Progenitor cell of endocrine pancreas (in vitro differentiated cells): ENCODE results near the gene PUM1. TPM values are rescaled to one million over a fixed set of nuclear protein-coding genes. Genes with fewer than 3 reads are reported as not detected.

Source experiments
- DNase-seq: peaks from one replicate; pipeline ENCODE4 v3.0.0; 2021; ENCODE audit warnings: low spot score; ENCODE audit not compliant: unreplicated experiment
- H3K27ac Mint-ChIP-seq: 2 replicates; pipeline ENCODE4 v1.8.0; 2021; ENCODE audit warnings: mild to moderate bottlenecking, moderate library complexity, mixed read lengths
- H3K27me3 Mint-ChIP-seq: 2 replicates; pipeline ENCODE4 v1.8.0; 2021; ENCODE audit warnings: mixed read lengths
- H3K36me3 Mint-ChIP-seq: 2 replicates; pipeline ENCODE4 v1.8.0; 2022; ENCODE audit warnings: mixed read lengths; ENCODE audit not compliant: insufficient read depth
- H3K4me1 Mint-ChIP-seq: 2 replicates; pipeline ENCODE4 v1.8.0; 2021; ENCODE audit warnings: low read depth, mixed read lengths
- H3K4me3 Mint-ChIP-seq: 2 replicates; pipeline ENCODE4 v1.8.0; 2021; ENCODE audit warnings: low read depth, mild to moderate bottlenecking, moderate library complexity, mixed read lengths
- H3K9me3 Mint-ChIP-seq: 2 replicates; pipeline ENCODE4 v1.8.0; 2021; ENCODE audit warnings: low read depth, mixed read lengths
- total RNA-seq: library from RNA; stranded (reverse); gene quantifications from 2 replicates; pipeline ENCODE4 v1.2.1, GENCODE V29; 2021
- TF ChIP-seq, protein P1 (sequence below): fragments of 200-600 bp; sonication (generic); IDR thresholded peaks from one replicate; pipeline ENCODE4 v1.5.0; 2021; ENCODE audit warnings: antibody characterized with exemption, mild to moderate bottlenecking; ENCODE audit not compliant: unreplicated experiment

The PUM1 gene
- total RNA-seq, 1 donor from 2014 or later, result 249 TPM

DNA sequence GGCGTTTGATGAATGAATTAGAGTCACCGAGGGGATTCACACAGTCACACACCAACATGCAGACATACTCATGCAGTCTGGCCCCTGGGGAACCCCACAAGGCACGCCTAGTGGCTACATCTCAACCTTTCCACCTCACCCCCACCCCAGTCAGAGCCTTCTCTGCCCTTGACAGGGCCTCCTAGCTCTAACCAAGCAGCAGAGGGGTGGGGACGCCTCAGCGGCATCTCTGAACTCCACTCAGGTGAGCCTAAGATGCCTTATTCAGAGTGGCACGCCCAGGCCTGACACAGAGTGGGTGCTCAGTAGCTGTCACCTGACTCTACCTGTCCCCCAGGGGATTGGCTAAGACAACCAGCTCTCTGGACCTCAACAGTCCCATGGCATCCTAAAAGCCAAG, 153.3 kb downstream of the PUM1 start:
- Mint-ChIP-seq H3K9me3 (no peaks in the 10 kb centered on the region), H3K36me3 (no peaks in the 10 kb centered on the region), H3K4me1 (peaks cover 8% of the 10 kb centered on the region), H3K27me3 (peaks cover 16% of the 10 kb centered on the region), H3K4me3 (no peak overlapping the region), H3K27ac (no peak overlapping the region)
- TF ChIP-seq, protein P1, sequence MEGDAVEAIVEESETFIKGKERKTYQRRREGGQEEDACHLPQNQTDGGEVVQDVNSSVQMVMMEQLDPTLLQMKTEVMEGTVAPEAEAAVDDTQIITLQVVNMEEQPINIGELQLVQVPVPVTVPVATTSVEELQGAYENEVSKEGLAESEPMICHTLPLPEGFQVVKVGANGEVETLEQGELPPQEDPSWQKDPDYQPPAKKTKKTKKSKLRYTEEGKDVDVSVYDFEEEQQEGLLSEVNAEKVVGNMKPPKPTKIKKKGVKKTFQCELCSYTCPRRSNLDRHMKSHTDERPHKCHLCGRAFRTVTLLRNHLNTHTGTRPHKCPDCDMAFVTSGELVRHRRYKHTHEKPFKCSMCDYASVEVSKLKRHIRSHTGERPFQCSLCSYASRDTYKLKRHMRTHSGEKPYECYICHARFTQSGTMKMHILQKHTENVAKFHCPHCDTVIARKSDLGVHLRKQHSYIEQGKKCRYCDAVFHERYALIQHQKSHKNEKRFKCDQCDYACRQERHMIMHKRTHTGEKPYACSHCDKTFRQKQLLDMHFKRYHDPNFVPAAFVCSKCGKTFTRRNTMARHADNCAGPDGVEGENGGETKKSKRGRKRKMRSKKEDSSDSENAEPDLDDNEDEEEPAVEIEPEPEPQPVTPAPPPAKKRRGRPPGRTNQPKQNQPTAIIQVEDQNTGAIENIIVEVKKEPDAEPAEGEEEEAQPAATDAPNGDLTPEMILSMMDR, result no peak
- DNase-seq, result no peak

DNA sequence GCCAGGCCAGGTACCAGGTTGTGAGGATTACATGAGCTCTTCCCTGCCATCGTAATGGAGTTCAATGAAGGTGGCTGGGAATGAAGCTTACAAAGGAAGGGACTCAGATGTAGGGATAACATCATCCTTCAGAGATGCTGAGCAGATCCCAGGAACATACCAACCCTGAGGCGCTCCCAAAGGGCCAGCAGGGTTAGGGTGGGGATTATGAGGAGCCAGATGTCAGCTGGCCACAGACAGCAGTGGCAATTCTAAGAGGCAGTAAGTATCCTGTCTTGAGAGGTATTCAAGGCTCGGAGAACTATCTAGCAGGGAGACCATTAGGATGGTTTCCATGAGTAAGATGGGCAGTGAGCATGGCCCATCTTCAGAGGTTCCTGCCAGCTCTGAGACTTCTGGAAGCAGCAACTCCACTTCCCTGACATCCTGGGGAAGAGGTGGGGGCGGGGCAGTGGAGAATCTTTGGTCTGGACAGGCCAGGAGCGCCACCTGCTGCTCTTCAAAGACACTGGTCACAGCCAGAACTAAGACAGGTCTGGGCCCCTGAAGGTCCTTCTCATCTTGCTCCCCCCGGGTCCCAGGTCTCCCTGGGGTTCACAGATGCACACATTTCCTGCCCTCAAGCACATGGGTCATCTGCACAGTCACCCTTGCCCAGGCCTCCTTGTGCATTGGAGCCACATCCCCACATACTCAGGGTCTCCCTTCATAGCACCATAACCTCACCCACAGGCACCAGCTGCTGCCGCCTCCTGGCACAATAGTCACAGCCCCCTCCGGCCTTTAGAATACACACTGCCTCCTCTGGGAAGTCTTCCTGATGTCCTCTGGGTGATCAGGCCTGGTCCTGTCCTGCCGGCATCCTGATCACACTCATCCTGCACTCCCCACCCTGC, 154.2 kb downstream of the PUM1 start:
- Mint-ChIP-seq H3K9me3 (no peaks in the 10 kb centered on the region), H3K4me3 (no peak overlapping the region), H3K4me1 (peaks cover 9% of the 10 kb centered on the region), H3K36me3 (no peaks in the 10 kb centered on the region), H3K27me3 (peaks cover 19% of the 10 kb centered on the region), H3K27ac (no peak overlapping the region)
- TF ChIP-seq, protein P1, result peak; percentile 82
- DNase-seq, result peak; percentile 63

DNA sequence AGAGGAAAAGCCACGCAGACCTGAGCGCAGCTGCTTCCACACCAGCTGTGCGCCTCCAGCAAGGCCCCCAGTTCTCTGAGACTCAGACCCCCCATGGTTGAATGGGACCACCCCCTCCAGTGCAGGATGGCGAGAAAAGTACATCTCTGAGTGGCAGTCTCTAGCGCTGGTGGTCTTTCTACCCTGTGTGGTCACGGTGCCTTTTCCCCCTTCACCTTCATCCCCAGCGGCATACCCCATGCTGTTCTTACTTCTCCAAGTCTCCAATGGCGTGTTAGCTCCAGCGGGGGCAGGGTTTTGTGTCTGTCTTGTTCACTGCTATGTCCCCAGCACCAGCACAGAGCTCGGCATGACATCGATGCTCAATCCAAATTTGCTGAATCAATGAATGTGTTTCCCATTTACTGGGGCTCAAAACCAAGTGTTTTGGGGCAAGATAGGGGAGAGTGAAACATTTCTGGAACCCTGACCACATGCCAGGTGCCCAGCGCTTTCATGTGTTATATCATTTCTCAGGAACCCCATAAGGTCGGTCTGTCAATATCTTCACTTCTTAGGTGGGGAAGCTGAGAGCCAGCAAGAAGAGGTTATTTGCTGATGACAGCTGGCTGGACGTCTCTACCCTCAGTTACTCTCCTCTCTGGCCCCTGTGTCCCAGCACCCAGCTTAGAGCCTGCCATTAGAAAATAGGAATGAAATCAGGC, 156.0 kb downstream of the PUM1 start:
- peaks cover 10% of the 10 kb centered on the region for H3K4me1 Mint-ChIP-seq
- H3K4me3 Mint-ChIP-seq, result peak overlapping the region; percentile 66
- no peak for DNase-seq
- H3K9me3 Mint-ChIP-seq, result no peaks in the 10 kb centered on the region
- TF ChIP-seq, protein P1, result no peak
- peak overlapping the region; percentile 15 for H3K27ac Mint-ChIP-seq
- H3K36me3 Mint-ChIP-seq, result no peaks in the 10 kb centered on the region
- peaks cover 20% of the 10 kb centered on the region for H3K27me3 Mint-ChIP-seq

DNA sequence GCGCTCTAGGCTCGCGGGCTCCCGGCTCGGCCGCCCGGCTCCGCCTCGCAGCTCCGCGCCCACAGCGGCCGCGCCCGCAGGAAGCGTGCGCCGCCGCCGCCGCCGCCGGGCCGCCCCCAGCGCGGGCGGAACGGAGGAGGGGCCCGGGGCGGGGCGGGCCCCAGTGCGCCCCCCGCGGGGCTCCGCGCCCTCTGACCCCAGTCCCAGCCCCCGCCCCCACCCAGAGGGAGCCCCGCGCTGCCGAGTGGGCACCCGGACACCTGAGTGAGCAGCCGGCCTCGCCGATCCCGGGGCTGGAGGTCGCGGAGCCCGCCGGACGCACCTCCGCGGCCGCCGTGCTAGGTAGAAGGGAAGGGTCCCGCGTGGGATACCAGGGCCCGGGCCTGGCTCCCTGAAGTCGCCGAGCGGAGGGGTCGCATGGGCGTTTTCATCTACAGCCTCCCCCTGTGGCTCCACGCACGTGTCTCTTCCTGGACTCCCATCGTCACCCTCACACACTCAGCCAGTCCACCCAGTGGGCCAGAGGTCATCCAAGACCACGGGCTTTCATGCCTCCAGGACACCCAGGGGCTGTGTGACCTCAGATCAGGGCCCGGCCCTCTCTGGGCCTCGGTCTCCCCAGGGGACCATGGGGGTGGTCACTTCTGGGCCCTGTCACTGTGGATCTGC, 156.7 kb downstream of the PUM1 start, which contains the start of gene SDC3:
TSS of gene SDC3 (minus strand) at position 63 of the 669 bp plus-strand sequence. CDS start 172 bp downstream, outside the sequence.
- peaks cover 11% of the 10 kb centered on the region for H3K4me1 Mint-ChIP-seq
- DNase-seq, result no peak
- H3K27ac Mint-ChIP-seq, result peak within 1 kb of the TSS; percentile 85
- peaks cover 20% of the 10 kb centered on the region for H3K27me3 Mint-ChIP-seq
- H3K36me3 Mint-ChIP-seq, result no peaks in the 10 kb centered on the region
- TF ChIP-seq, protein P1, result no peak
- no peaks in the 10 kb centered on the region for H3K9me3 Mint-ChIP-seq
- H3K4me3 Mint-ChIP-seq, result peak within 1 kb of the TSS; percentile 86

DNA sequence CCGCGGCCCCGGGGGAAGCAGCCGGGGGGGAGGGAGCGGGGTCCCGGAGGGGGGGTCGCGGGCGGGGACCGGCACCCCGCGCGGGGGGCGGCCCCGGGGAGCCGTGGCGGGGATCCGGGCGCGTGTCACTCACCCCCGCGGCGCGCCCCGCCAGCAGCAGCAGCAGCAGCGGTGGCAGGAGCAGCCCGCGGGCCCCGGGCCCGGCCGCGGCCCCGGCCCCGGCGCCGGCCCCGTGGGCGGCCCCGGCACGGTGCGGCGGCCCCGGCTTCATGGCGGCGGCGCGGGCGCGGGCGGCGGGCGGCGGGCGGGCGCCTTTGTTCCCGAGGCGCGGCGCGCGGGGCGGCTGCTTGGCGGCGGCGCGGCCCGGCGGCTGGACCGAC, 157.2 kb downstream of the PUM1 start:
- no peak overlapping the region for H3K27ac Mint-ChIP-seq
- H3K9me3 Mint-ChIP-seq, result no peaks in the 10 kb centered on the region

More for the DNA sequence above, 157.2 kb downstream of the PUM1 start:
- H3K27me3 Mint-ChIP-seq, result peaks cover 20% of the 10 kb centered on the region
- H3K36me3 Mint-ChIP-seq, result no peaks in the 10 kb centered on the region
- peaks cover 11% of the 10 kb centered on the region for H3K4me1 Mint-ChIP-seq
- TF ChIP-seq, protein P1, result no peak
- no peak overlapping the region for H3K4me3 Mint-ChIP-seq
- DNase-seq, result no peak
